WTC11 (cell line): Measurements from ENCODE around the gene UBXN4. TPM values are rescaled to one million over a fixed set of nuclear protein-coding genes. Genes with fewer than 3 reads are reported as not detected.

Experiments
- ATAC-seq: fragments of 200-7000 bp; cut with Tn5 transposase; 2 replicates; pipeline ENCODE4 v1.10.0; 2021; ENCODE audit warnings: mild to moderate bottlenecking, moderate library complexity
- CTCF ChIA-PET: fragments of 300-600 bp; sonication (Branson Sonifier 250); formaldehyde crosslinking; loops from one replicate; lab custom pipeline; 2021; ENCODE audit warnings: antibody characterized with exemption; lab: Charles Lee
- POLR2A ChIA-PET: fragments of 350-600 bp; sonication (Branson Sonifier 250); formaldehyde crosslinking; loops from one replicate; lab custom pipeline; 2021; ENCODE audit warnings: antibody characterized with exemption; lab: Charles Lee
- DNase-seq: peaks from one replicate; pipeline ENCODE4 v3.0.0; 2021; ENCODE audit warnings: low spot score
- H3K27ac Mint-ChIP-seq: 2 replicates; pipeline ENCODE4 v1.8.0; 2021; ENCODE audit warnings: mixed read lengths
- H3K27me3 Mint-ChIP-seq: 2 replicates; pipeline ENCODE4 v1.8.0; 2021; ENCODE audit warnings: low read depth, mild to moderate bottlenecking, moderate library complexity, mixed read lengths
- H3K36me3 Mint-ChIP-seq: 2 replicates; pipeline ENCODE4 v1.8.0; 2021; ENCODE audit warnings: mixed read lengths
- H3K4me1 Mint-ChIP-seq: 2 replicates; pipeline ENCODE4 v1.8.0; 2022; ENCODE audit warnings: mixed read lengths
- H3K4me3 Mint-ChIP-seq: 2 replicates; pipeline ENCODE4 v1.8.0; 2021; ENCODE audit warnings: mild to moderate bottlenecking, moderate library complexity, mixed read lengths
- H3K9me3 Mint-ChIP-seq: 2 replicates; pipeline ENCODE4 v1.8.0; 2021; ENCODE audit warnings: mixed read lengths
- AR ChIP-seq: fragments of 250-450 bp; sonication (Bioruptor Pico); IDR thresholded peaks from 2 replicates; pipeline ENCODE4 v1.9.0; 2021; ENCODE audit warnings: mild to moderate bottlenecking
- CDX4 ChIP-seq: fragments of 250-450 bp; sonication (Bioruptor Pico); IDR thresholded peaks from 2 replicates; pipeline ENCODE4 v1.9.0; 2021; ENCODE audit warnings: moderate library complexity, mild to moderate bottlenecking, inconsistent platforms, borderline replicate concordance
- CREM ChIP-seq: sonication (generic); formaldehyde crosslinking; IDR thresholded peaks from 2 replicates; pipeline ENCODE4 v1.8.1; 2022; ENCODE audit warnings: mild to moderate bottlenecking, missing genetic modification reagents, moderate library complexity
- CTCF ChIP-seq: fragments of 200-600 bp; IDR thresholded peaks from 2 replicates; pipeline ENCODE4 v1.8.0; 2022; ENCODE audit warnings: antibody characterized with exemption
- ERG ChIP-seq: fragments of 250-450 bp; sonication (Bioruptor Pico); IDR thresholded peaks from 2 replicates; pipeline ENCODE4 v1.8.0; 2021; ENCODE audit warnings: mild to moderate bottlenecking
- FOXK1 ChIP-seq: sonication (generic); formaldehyde crosslinking; IDR thresholded peaks from 2 replicates; pipeline ENCODE4 v1.8.0; 2022; ENCODE audit warnings: mild to moderate bottlenecking, moderate library complexity, missing genetic modification reagents
- GABPB1 ChIP-seq: sonication (generic); formaldehyde crosslinking; IDR thresholded peaks from 2 replicates; pipeline ENCODE4 v1.8.1; 2023; ENCODE audit warnings: mild to moderate bottlenecking, missing genetic modification reagents
- GRHL2 ChIP-seq: fragments of 250-450 bp; sonication (Bioruptor Pico); IDR thresholded peaks from 2 replicates; pipeline ENCODE4 v1.8.0; 2022; ENCODE audit warnings: mild to moderate bottlenecking, moderate library complexity; ENCODE audit not compliant: insufficient replicate concordance, severe bottlenecking
- MXD4 ChIP-seq: fragments of 250-450 bp; sonication (Bioruptor Pico); IDR thresholded peaks from 2 replicates; pipeline ENCODE4 v1.8.0; 2021; ENCODE audit warnings: mild to moderate bottlenecking, moderate library complexity, borderline replicate concordance
- PREB ChIP-seq: sonication (generic); formaldehyde crosslinking; IDR thresholded peaks from 2 replicates; pipeline ENCODE4 v1.8.1; 2022; ENCODE audit warnings: mild to moderate bottlenecking, missing genetic modification reagents, moderate library complexity, borderline replicate concordance
- RELA ChIP-seq: sonication (generic); formaldehyde crosslinking; IDR thresholded peaks from 2 replicates; pipeline ENCODE4 v1.8.1; 2022; ENCODE audit warnings: missing genetic modification reagents, mild to moderate bottlenecking, borderline replicate concordance
- TEAD4 ChIP-seq: sonication (generic); formaldehyde crosslinking; IDR thresholded peaks from 2 replicates; pipeline ENCODE4 v1.8.0; 2022; ENCODE audit warnings: mild to moderate bottlenecking, missing genetic modification reagents
- USF2 ChIP-seq: sonication (generic); formaldehyde crosslinking; IDR thresholded peaks from 2 replicates; pipeline ENCODE4 v1.8.1; 2023; ENCODE audit warnings: mild to moderate bottlenecking, missing genetic modification reagents, moderate library complexity
- ZBTB43 ChIP-seq: sonication (generic); formaldehyde crosslinking; IDR thresholded peaks from 2 replicates; pipeline ENCODE4 v1.8.1; 2023; ENCODE audit warnings: mild to moderate bottlenecking, missing genetic modification reagents
- ZNF281 ChIP-seq: sonication (generic); formaldehyde crosslinking; IDR thresholded peaks from 2 replicates; pipeline ENCODE4 v1.8.0; 2023; ENCODE audit warnings: mild to moderate bottlenecking, missing genetic modification reagents
- ZNF396 ChIP-seq: fragments of 250-450 bp; sonication (Bioruptor Pico); IDR thresholded peaks from 2 replicates; pipeline ENCODE4 v1.8.0; 2021; ENCODE audit warnings: mild to moderate bottlenecking, moderate library complexity, borderline replicate concordance
- ZNF512 ChIP-seq: sonication (generic); formaldehyde crosslinking; IDR thresholded peaks from 2 replicates; pipeline ENCODE4 v1.8.1; 2022; ENCODE audit warnings: missing genetic modification reagents, borderline replicate concordance
- total RNA-seq: library from RNA; stranded (reverse); gene quantifications from 3 replicates; pipeline ENCODE4 v1.2.3, GENCODE V29; 2021

UBXN4 gene
- total RNA-seq, 1 experiment from 2014 or later, result 68.1 TPM

- POLR2A ChIA-PET, result no interaction called here
- Mint-ChIP-seq H3K9me3 (peaks cover 31% of the 10 kb centered on the region), H3K4me1 (peaks cover 7% of the 10 kb centered on the region; the same call in 1 of the 2 replicates), H3K4me3 (no peak overlapping the region), H3K27me3 (no peaks in the 10 kb centered on the region), H3K36me3 (peaks cover 25% of the 10 kb centered on the region), H3K27ac (no peak overlapping the region)
- no peak for TF ChIP-seq ZNF281 (CRISPR knock-in tag)
- no peak for TF ChIP-seq ZNF512 (CRISPR knock-in tag)
- no peak for TF ChIP-seq AR (CRISPR knock-in tag)
- no peak for TF ChIP-seq TEAD4
- no peak for TF ChIP-seq FOXK1 (CRISPR knock-in tag)
- no peak for TF ChIP-seq ERG (CRISPR knock-in tag)
- no peak for TF ChIP-seq CTCF
- no peak for TF ChIP-seq CREM (CRISPR knock-in tag)
- no peak for TF ChIP-seq ZBTB43
- TF ChIP-seq ZNF396, result no peak
- no peak for ATAC-seq
- DNase-seq, result no peak
- CTCF ChIA-PET, result interaction anchor here (0.6 kb wide), 1 partner anchor 811 kb away, joined by 3 read pairs; no protein-coding TSS in a partner anchor
These were observed 58.1 kb downstream of the UBXN4 start for GRCh38 chr2:135799738-135800137.

GRCh38 chr2:135800513-135801460 is 59.1 kb downstream of the UBXN4 start:
- peaks cover 31% of the 10 kb centered on the region for H3K9me3 Mint-ChIP-seq
- H3K4me1 Mint-ChIP-seq, result peaks cover 7% of the 10 kb centered on the region; the same call in 1 of the 2 replicates
- POLR2A ChIA-PET, result no interaction called here
- H3K4me3 Mint-ChIP-seq, result no peak overlapping the region
- peaks cover 25% of the 10 kb centered on the region for H3K36me3 Mint-ChIP-seq
- CTCF ChIA-PET, result no interaction called here
- ATAC-seq (no peak), DNase-seq (no peak)
- no peak overlapping the region for H3K27ac Mint-ChIP-seq
- H3K27me3 Mint-ChIP-seq, result no peaks in the 10 kb centered on the region
- no peak for TF ChIP-seq CDX4 (CRISPR knock-in tag)
- no peak for TF ChIP-seq RELA (CRISPR knock-in tag)
- TF ChIP-seq GABPB1, result no peak
- TF ChIP-seq PREB (CRISPR knock-in tag), result no peak
- no peak for TF ChIP-seq USF2
- no peak for TF ChIP-seq GRHL2 (CRISPR knock-in tag)
- TF ChIP-seq MXD4, result no peak
